GM19193 (cell line): ENCODE data around the gene ATP7B.

ENCODE experiments used
- POLR2A ChIP-seq: IDR thresholded peaks from 4 replicates; pipeline ENCODE4 v1.6.1; 2011; ENCODE audit not compliant: insufficient read depth, insufficient read length; ENCODE audit errors: extremely low read depth

Gene ATP7B

DNA sequence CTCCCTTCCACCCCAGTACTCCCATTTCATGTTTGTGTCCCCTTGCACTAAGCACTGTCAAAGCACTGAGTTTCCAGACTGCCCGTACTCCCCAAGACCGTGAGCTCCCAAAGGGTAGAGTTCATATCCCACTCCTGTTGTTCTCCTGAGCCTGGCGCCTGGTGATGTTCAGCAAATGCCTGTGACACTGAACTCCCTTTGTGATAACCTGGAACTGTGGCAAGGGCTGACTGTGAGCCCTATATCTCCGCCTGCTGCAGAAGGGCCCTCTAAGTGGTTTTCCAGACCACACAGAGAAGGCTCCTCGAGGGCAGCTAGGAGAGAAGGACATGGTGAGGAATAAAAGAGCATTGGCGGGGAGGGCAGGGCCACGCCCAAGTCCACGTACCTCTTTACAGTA, 67.5 kb downstream of the ATP7B start:
- no peak for TF ChIP-seq POLR2A

DNA sequence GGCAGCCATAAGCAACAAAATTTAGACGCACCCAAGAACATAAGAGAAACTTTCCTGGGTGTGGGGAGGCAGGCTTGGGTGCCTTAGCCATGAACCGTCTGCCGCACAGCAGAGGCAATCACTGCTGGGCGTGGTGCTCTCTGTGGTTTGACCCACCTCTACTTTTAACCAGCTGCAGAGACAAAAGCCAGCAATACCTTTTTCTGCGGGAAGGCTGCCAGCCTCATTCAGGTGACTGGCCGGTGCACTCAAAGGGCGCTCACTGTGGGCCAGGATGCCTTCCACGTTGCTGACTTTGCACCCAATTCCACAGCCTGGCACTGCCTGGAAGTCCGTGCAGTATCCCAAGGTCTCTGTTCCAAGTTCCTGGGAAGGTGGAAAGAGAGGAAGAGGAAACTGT, 69.1 kb downstream of the ATP7B start:
- TF ChIP-seq POLR2A: no peak

DNA sequence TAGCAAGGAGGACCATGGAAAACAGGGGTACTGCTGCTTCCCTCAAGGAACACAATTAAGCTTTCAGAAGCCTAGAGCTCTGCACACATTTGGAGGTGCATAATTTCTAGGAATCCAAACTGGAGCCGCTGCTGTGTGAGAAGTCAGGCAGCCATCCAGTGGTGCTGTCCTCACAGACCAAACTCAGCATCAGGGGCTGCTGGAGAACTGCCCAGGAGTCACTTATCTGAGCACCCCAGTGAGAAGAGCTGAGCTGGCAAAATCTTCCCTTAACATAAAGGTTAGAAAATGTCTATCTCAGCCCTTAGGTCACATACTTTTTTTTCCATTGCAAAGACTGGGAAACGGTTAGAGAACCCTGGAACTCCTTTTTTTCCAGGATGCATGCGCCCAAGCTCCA, 72.8 kb downstream of the ATP7B start:
- TF ChIP-seq POLR2A: no peak

DNA sequence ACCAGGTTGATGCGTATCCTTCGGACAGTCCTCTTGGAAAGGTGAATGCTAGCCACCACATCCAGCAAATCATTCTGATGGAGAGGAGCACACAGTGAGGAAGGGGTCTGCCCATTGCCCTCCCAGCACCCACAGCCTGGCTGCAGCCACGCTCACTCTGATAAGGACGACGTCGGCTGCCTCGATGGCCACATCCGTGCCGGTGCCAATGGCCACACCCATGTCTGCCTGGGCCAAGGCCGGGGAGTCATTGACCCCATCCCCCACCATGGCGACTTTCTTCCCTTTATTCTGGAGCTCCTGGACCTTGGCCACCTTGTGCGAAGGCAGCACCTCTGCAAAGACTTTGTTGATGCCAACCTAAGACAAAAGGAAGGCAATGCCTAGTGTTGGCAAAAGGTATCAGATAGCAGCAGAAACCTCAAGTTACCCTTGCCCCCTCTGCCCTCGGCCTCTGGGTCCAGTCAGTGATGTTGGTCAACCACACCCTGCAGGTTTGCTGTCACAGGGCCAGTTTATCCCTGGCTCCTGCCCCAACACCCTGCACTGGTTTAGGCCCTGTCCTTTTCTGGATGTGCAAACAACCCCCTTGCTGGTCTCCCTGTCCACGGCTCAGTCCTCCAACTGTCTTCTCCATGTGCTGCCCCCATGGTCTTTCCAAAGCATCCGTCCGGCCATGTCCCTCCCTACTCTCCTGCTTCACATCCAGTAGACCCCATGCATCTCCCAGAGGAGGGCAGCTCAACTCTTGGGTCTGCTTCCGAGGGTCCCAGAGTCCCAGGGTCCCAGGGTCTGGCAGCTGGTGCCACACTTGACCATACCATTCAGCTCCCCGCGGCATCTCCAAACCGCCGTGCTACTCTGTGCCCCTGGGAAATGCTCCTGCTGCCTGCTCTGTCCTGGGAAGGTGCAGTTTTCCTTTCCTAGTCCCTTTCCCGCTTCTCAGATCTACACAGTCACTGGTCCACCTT, 73.6 kb downstream of the ATP7B start:
- TF ChIP-seq POLR2A: no peak

DNA sequence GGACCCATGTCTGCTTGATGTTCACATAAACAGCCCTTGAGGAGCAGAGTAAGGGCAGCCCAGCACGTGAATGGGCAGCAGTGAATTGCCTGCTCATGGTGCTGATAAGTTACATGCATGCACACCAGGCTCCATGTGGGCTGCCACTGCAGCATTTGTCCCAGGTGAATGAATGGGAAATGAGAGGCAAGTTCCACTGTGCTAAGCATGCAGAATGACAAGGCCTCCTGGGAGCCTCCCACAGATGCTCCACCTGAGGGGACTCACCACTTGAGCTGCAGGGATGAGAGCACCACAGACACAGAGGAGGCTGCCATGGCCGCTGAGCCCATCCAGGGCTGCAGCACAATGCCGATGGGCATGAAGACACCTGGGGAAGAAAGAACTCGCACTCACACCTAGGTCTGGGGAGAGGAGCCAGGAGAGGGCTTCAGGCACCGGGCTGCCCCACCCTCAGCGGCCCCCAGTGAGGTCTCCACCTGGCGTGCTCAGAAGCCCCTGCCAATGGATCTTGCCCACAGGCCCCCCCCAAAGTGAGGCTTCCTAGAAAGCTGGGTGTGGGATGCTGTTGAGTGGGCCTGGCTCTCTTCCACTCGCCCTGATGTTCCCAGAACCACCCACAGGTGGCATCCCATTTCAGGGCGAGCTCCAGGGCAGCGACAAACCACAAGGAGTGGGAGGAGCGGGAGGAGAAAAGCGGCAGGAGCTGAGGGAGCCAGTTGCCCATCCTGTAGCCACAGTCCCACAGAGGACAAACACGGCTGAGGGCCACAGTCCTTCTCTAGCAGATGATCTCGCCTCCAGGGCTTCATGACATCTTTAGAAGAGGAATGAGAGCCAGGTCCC, 75.7 kb downstream of the ATP7B start:
- TF ChIP-seq POLR2A: no peak

DNA sequence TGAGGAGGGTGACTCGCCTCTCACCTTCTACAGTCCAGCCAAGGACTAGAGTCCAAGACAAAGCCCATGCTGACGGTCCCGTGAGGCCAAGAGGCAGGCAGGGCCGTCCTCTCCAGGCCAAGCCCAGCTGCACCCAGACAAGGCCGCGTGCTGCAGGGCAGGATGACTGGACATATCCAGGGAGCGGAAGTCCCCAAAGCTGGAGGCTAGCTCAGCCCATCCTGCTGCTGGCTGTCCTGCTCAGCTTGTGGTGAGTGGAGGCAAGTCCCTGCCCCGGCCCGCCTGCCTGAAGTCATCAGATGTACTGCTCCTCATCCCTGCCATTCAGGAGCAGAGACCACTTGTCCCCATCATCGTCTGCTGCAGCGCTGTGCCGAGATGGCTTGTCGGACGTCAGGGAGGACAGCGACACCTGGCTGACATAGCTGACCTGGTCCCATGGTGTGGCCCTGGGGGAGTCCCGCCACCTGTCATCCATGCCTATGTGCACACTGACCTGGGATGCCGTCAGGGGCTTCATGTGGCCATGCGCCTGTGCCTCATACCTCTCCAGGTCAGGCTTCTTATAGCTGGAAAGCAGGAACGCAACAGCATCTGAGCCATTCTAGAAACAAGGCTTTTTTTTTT, 76.7 kb downstream of the ATP7B start:
- no peak for TF ChIP-seq POLR2A

DNA sequence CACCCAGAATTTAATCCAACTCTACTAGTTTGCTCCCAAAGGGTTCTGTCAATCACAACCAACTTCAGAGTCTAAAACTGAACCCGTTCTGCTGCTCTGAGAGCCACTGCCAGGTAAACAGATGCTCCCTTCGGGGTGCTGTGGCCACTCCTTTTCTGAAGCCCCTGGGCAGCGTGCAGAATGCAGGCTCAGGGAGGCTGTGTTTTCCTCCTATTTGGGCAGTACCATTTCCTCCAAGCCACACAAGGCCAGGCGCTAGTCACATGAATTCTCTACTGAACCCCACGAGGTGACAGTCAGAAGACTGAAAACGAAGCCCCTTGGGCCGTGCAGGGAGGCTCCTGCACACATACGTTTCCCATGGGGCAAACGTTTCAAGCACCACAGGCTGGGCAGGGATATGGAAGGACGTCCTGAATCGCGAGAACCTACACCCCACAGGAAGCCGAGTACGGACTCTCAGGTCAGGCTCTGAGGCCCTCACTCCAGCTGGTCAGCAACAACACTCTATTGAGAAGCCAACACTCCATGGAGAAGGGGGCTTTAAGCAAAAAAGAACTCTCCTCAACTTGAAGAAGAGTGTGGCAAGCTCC, 77.7 kb downstream of the ATP7B start:
- TF ChIP-seq POLR2A: no peak

DNA sequence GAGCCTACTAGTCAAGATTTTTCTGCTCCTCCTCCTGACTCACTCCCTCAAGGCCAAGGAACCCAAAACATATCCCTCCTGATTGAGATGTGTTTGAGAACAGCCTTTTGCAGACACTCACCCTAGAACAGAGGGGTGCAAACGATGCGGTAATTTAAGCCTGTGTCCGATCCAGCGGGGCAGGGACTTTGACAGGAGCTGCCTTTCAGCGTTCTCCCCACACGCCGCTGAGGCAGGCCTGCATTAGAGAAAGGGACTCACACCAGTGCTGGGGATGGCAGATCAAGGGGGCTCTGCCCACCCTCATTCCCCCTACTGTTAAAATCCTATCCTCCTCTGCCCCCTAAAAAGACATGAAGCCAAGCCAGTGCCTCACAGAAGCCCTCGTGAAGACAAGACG, 79.0 kb downstream of the ATP7B start:
- no peak for TF ChIP-seq POLR2A

DNA sequence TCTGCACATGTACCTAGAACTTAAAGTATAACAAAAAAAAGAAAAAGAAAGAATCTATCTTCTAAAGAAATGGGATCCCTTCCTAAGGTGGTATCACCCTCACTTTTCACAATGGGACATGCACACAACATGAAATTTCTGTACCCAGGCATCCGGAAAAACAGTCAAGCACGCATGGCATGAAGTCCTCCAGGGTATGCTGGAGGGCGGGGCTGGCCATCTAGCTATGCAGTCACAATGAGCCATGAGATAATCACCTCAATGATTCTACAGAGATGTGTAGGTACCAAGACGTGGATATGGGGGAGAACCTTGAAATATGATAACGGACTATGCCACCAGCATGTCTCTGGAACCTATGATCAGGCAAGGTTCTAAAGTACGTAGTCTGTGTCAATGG, 79.6 kb downstream of the ATP7B start:
- TF ChIP-seq POLR2A: no peak

DNA sequence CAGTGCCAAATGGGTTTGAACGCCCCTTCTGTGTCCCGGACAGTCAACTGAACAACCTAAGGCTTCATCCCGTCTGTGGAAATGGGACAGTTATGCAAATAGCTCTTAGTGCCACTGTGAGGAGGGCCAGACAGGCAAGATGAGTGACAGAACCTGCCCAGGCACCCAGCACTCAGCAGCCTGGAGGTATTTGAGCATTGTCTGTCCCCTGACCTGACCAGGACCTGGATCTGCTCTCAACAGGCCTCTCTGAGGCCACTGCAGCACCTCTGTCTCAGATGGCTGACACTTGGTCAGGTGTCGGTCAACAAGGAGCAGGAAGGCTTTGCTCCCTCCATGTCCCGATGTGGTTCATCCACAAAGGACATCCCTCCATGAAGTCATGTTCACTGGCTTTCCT, 81.6 kb downstream of the ATP7B start:
- TF ChIP-seq POLR2A: no peak

DNA sequence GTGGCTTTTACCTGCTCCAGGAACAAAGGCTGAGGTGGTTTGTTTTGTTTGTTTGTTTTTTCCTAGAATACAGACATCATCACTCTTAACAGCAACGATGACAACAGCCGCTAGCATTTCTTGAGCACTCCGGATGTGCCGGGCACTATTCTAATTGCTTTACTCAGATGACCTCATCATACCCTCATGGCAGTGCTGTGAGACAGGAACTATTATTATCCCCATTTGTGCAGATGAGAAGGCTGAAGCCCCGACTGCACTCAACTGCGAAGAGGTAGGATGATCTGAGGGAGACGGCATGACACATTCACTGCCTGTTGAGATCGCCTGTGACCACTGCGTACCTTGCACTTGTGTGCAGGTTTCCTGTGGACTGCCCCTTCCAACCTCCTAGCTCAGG, 83.0 kb downstream of the ATP7B start:
- no peak for TF ChIP-seq POLR2A

DNA sequence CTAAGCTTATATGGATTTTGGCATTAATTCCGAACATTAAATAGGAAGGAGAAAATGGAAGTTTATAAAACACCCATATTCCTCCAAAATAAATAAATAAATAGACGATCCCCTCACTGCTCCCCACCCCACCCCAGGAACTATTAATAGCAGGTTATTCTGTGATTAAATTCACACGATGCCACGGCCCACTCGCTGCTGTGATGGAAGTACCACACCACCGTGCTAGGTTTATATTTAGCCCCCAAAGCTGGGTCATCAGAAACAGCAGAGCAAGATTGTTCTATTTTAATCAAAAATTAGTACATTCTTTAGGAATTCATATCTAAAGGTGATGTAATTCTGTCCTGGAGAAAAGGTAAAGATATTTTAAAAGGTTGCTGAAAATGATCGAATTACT, 84.1 kb downstream of the ATP7B start:
- TF ChIP-seq POLR2A: no peak

DNA sequence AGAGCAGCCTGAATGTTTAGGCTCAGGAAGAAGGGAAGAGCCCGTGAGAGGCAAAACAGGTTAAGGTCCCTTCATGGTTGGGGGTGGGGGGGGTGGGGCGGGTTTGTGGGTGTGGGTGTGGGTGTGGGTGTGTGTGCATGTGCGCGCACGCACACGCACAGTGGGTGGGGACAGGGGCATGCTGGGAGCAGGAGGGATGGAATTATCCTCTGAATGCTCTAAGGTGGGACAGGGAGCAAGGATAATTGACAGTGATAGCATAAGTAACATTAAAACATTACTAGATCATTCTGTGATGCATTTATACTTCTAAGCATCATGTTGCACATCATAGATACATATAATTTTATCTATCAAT, 84.7 kb downstream of the ATP7B start:
- TF ChIP-seq POLR2A: no peak

DNA sequence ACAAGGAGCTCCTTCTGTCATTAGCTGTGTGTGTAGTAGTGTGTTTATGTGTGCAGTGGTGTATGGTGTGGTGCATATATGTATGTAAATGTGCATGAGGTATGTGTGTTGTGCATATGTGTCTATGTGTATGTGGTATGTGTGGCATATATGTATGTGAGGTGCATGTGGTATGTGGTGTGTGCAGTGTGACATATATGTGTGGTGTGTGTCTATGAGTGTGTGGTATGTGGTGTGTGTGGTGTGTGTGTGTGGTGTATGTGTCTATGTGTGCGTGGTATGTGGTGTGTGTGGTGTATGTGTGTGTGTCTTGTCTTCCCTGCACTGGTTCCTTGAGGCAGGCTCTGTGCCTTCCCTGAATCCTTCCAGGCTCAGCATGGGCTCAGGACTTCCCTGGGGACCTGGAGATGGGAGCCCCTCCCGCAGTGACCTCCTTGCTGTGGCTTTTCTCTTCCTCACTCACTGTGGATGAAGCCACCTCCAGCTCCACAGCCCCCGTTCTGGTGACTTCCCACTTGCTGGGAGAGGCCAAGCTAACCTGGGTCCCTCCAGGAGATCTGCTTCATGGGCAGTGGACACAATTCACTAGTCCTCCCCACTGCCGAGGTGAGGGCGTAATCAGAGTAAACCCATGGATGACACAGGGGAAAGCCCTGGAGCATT, 85.3 kb downstream of the ATP7B start:
- TF ChIP-seq POLR2A: no peak
